ENCODE results near the gene FBLN2. TPM values are rescaled to one million over a fixed set of nuclear protein-coding genes. Genes with fewer than 3 reads are reported as not detected.

Gene FBLN2
- total and polyA plus RNA-seq, 2 of the 4 experiments (the other 2 are of a cell fraction): 11.8 to 60.8 TPM

GRCh38 chr3:13570391-13571194 lies 21.7 kb downstream of the FBLN2 start:
- dilution Hi-C loops (cut with HindIII; ENCODE audit: low sequenced_read_pairs, unreplicated experiment) (no loop called here), in situ Hi-C loops (cut with MboI; ENCODE audit: low sequenced_read_pairs) (no loop called here), intact Hi-C loops (cut with micrococcal nuclease) (loop anchor here (10.0 kb wide), 1 partner anchor 74 kb away; no protein-coding TSS in a partner anchor)
- Histone ChIP-seq H3K18ac (ENCODE audit: low read depth, low read length) (no peak overlapping the region), H3K79me1 (ENCODE audit: low read depth in 1 of 2, low read length in 2 of 2) (no peaks in the 10 kb centered on the region), H3K27ac (ENCODE audit: insufficient read depth, low read length) (no peak overlapping the region), H2BK120ac (ENCODE audit: low read depth, low read length) (no peak overlapping the region), H3K4ac (ENCODE audit: low read depth, low read length) (no peak overlapping the region), H3K36me3 (ENCODE audit: control insufficient read depth, insufficient read depth, low read length) (no peaks in the 10 kb centered on the region), H3K4me2 (ENCODE audit: low read depth, low read length) (no peak overlapping the region), H3K9me1 (ENCODE audit: insufficient read depth, low read length) (no peaks in the 10 kb centered on the region), H3K4me1 (ENCODE audit: control insufficient read depth, insufficient read depth, low read length) (no peaks in the 10 kb centered on the region), H3K9me3 (ENCODE audit: control insufficient read depth, insufficient read depth, low read length) (no peaks in the 10 kb centered on the region), H2AFZ (replicated peaks; ENCODE audit: low read length, poor library complexity) (no peak overlapping the region), H3K56ac (ENCODE audit: extremely low read depth, insufficient read depth, low read length) (no peak overlapping the region), H4K5ac (ENCODE audit: low read depth, low read length) (no peak overlapping the region), H3K23ac (ENCODE audit: low read depth, low read length) (no peak overlapping the region), H4K91ac (ENCODE audit: insufficient read depth, low read depth, low read length) (no peak overlapping the region), H2BK5ac (ENCODE audit: low read depth, low read length, poor library complexity, severe bottlenecking) (no peak overlapping the region), H2BK15ac (ENCODE audit: low read depth, low read length) (no peak overlapping the region), H3K4me3 (ENCODE audit: insufficient read depth, low read depth, low read length) (no peak overlapping the region), H3K9ac (ENCODE audit: low read depth, low read length) (no peak overlapping the region), H2BK20ac (ENCODE audit: low read depth, low read length) (no peak overlapping the region), H4K8ac (ENCODE audit: low read depth in 2 of 2, low read length in 2 of 2) (no peak overlapping the region), H3K14ac (replicated peaks; ENCODE audit: low read depth, low read length) (no peak overlapping the region), H4K20me1 (ENCODE audit: insufficient read depth, low read length) (no peaks in the 10 kb centered on the region), H2AK9ac (replicated peaks; ENCODE audit: low read depth, low read length, poor library complexity) (no peak overlapping the region), H3K27me3 (ENCODE audit: control insufficient read depth, insufficient read depth, low read length) (no peaks in the 10 kb centered on the region; the same call in 1 of the 2 replicates), H2AK5ac (ENCODE audit: low read depth, low read length) (no peak overlapping the region)
- TF ChIP-seq MXI1 (IDR thresholded peaks at IDR 0.05; ENCODE audit: borderline replicate concordance, low read depth, low read length) (no peak), RAD21 (IDR thresholded peaks at IDR 0.05; ENCODE audit: low read length) (no peak), RFX5 (IDR thresholded peaks at IDR 0.05; ENCODE audit: low read depth, low read length) (no peak), MAZ (IDR thresholded peaks at IDR 0.05; ENCODE audit: borderline replicate concordance, low read depth, low read length) (no peak), CEBPB (IDR thresholded peaks at IDR 0.05; ENCODE audit: low read depth, low read length) (no peak), SMC3 (IDR thresholded peaks at IDR 0.05; ENCODE audit: low read depth, low read length) (no peak), NFE2L2 (IDR thresholded peaks at IDR 0.05; ENCODE audit: low read depth, low read length) (no peak), POLR2A (IDR thresholded peaks at IDR 0.05; ENCODE audit: low read depth, low read length) (no peak), FOS (IDR thresholded peaks at IDR 0.05; ENCODE audit: low read depth, low read length) (no peak), RCOR1 (IDR thresholded peaks at IDR 0.05; ENCODE audit: insufficient replicate concordance, low read length) (no peak), CTCF (conservative IDR thresholded peaks at IDR 0.05; ENCODE audit: low read depth, low read length) (no peak)
- TF ChIP-seq, protein P1, sequence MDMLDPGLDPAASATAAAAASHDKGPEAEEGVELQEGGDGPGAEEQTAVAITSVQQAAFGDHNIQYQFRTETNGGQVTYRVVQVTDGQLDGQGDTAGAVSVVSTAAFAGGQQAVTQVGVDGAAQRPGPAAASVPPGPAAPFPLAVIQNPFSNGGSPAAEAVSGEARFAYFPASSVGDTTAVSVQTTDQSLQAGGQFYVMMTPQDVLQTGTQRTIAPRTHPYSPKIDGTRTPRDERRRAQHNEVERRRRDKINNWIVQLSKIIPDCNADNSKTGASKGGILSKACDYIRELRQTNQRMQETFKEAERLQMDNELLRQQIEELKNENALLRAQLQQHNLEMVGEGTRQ (IDR thresholded peaks at IDR 0.05; ENCODE audit: low read depth, low read length): no peak
- TF ChIP-seq, protein P2, sequence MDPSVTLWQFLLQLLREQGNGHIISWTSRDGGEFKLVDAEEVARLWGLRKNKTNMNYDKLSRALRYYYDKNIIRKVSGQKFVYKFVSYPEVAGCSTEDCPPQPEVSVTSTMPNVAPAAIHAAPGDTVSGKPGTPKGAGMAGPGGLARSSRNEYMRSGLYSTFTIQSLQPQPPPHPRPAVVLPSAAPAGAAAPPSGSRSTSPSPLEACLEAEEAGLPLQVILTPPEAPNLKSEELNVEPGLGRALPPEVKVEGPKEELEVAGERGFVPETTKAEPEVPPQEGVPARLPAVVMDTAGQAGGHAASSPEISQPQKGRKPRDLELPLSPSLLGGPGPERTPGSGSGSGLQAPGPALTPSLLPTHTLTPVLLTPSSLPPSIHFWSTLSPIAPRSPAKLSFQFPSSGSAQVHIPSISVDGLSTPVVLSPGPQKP (IDR thresholded peaks at IDR 0.05; ENCODE audit: borderline replicate concordance, low read depth, low read length): no peak
- DNase-seq: no peak
- ChIA-PET CTCF (no interaction called here), POLR2A (ENCODE audit: unreplicated experiment) (no interaction called here)
- BruUV-seq (replicated peaks): no TSS peak
- no peak for ATAC-seq (ENCODE audit: low read depth)
- WGBS, 2 experiments (ENCODE audit: extremely low coverage in 2 of 2, insufficient read length in 1 of 2): 89% methylated on average over 15 of the region's 46 CpGs; no CpG with 5 or more reads in 1 of the 2 experiments

All from IMR-90 (cell line).